ENCODE measurements around the gene CARNS1.

CARNS1 gene

DNA sequence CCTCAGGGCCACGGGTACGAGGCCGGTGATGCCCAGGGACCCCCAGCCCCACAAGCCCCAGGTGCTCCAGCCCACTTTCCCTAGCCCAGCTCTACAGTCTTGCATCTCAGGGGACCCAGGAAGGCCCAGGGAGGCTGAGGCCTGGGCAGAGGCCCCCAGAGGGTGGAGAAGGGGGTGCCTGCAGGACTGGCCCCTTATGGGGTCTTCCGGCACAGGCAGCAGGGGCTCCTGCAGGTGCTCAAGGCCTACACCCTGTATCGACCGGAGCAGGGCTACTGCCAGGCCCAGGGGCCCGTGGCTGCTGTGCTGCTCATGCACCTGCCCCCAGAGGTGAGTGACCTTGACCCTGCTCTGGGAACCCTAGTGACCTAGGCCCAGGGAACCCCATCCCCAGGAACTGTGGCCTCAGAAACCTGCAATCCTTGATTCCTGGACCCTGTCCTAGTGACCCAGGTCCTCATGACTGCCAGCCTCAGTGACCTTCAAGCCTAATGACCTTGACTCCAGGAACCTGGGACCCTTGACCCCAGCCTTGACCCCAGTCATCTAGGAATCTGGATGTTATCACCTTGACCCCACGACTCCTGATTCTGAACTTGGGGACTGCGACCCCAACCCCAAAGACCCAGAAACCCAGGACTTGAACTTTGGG is 9.7 kb upstream of the CARNS1 start:
- TF ChIP-seq, protein P1, sequence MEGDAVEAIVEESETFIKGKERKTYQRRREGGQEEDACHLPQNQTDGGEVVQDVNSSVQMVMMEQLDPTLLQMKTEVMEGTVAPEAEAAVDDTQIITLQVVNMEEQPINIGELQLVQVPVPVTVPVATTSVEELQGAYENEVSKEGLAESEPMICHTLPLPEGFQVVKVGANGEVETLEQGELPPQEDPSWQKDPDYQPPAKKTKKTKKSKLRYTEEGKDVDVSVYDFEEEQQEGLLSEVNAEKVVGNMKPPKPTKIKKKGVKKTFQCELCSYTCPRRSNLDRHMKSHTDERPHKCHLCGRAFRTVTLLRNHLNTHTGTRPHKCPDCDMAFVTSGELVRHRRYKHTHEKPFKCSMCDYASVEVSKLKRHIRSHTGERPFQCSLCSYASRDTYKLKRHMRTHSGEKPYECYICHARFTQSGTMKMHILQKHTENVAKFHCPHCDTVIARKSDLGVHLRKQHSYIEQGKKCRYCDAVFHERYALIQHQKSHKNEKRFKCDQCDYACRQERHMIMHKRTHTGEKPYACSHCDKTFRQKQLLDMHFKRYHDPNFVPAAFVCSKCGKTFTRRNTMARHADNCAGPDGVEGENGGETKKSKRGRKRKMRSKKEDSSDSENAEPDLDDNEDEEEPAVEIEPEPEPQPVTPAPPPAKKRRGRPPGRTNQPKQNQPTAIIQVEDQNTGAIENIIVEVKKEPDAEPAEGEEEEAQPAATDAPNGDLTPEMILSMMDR (conservative IDR thresholded peaks at IDR 0.05): no peak
- TF ChIP-seq ZFX (IDR thresholded peaks at IDR 0.05): no peak
- H3K27ac ChIP-seq: no peak overlapping the region

DNA sequence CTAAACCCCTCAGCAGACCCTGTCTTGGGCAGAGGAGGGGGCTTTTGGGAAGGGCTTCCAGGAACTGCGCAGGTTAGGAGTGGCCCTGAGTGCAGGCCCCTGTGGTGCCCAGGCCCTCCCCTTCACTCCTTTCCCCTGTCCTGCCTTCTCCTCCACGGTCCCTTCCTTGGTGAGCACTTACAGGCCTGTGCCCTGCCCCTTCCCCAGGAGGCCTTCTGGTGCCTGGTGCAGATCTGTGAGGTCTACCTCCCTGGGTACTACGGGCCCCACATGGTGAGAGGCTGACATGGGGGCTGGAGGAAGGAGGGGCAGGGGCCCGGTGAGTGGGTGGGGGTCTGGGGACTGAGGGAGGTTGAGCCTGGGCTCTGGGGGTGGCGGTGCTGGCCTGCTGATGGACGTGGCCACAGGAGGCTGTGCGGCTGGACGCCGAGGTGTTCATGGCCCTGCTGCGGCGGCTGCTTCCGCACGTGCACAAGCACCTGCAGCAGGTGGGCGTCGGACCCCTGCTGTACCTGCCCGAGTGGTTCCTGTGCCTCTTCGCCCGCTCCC is 9.0 kb upstream of the CARNS1 start:
- no peak overlapping the region for H3K27ac ChIP-seq

DNA sequence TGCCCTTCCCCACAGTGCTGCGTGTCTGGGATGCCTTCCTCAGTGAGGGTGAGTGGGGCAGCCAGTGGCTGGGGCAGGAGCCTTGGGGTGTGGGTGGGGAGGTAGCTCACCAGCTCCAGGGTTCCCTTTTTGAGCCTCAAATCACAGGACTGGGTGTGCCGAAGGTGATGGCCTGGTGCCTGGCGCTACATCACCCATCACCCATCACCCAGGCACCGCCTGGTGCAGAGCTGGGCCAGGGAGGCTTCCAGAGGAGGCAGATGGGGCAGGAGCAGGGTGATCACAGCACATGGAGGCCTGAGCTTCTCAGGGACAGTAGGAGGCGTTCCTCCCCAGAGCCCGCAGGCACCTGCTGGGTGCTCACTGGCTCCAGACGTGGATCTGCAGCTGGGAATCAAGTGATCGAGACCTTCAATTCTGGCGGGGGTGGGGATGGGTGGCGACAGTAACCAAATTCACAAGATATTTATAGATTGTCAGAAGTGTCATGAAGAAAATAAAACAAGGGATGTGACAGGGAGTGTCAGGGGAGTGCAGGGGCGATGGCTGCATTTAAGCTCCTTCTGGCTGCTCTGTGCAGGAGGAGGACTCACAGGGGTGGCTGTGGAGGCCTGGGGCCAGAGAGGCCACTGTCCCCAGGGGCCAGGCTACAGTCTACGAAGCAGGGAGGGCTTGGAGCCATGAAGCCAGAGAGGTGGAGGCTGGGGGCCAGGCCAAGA is 8.3 kb upstream of the CARNS1 start:
- TF ChIP-seq ZFX (IDR thresholded peaks at IDR 0.05): no peak
- TF ChIP-seq, protein P1 (conservative IDR thresholded peaks at IDR 0.05): no peak
- H3K27ac ChIP-seq: no peak overlapping the region

More for the DNA sequence above, 9.0 kb upstream of the CARNS1 start:
- TF ChIP-seq, protein P1 (conservative IDR thresholded peaks at IDR 0.05): no peak
- no peak for TF ChIP-seq ZFX (IDR thresholded peaks at IDR 0.05)

DNA sequence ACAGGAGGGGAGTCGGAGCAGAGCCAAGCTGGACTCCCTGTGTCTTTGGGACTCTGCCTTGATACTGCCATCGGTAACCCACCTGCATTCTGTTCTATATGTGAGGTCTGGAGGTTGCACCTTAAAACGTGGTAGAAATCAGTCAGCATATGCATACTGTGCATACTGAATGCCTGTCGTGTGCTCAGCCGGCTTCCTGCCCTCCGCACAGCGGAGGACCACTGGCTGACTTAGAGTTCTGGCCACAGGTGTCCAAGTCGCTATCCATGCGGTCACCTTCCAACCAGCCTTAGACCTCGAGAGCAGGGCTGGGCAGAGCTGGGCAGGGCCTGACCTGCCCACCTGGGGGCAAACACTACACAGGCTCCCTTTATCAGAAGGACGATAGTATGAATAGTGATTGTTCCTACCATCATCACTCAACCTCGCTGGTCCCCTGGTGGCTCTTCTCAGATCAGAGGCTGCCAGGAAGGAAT is 7.8 kb upstream of the CARNS1 start:
- no peak overlapping the region for H3K27ac ChIP-seq

DNA sequence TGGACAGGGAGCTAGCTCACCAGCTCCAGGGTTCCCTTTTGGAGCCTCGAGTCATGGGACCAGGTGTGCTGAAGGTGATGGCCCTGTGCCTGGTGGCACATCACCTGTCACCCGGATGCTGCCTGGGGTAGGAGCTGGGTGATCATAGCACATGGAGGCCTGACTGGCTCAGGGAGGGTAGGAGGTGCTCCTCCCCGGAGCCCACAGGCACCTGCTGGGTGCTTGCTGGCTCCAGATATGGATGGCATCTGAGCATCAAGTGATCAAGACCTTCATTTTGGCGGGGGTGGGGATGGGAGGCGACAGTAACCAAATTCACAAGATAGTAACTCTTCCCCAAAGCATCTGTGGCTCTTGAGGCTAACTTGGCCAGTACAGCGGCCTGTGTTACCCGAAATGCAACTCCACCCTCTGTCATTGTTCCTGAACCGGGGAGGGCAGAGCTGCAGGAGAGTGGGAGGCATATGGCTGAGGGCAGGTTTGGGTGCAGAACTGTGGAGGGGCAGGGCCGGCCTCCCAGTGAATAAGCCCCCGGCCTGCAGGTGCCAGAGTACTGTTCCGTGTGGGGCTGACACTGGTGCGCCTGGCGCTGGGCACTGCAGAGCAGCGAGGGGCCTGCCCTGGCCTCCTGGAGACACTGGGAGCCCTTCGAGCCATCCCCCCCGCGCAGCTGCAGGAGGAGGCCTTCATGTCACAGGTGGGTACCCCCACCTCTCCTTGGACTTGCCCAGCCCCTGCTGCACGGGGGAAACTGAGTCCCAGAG is 6.9 kb upstream of the CARNS1 start:
- no peak for TF ChIP-seq ZFX (IDR thresholded peaks at IDR 0.05)
- TF ChIP-seq, protein P1 (conservative IDR thresholded peaks at IDR 0.05): no peak
- H3K27ac ChIP-seq: no peak overlapping the region

More for the DNA sequence above, 7.8 kb upstream of the CARNS1 start:
- TF ChIP-seq ZFX (IDR thresholded peaks at IDR 0.05): no peak
- TF ChIP-seq, protein P1 (conservative IDR thresholded peaks at IDR 0.05): no peak

DNA sequence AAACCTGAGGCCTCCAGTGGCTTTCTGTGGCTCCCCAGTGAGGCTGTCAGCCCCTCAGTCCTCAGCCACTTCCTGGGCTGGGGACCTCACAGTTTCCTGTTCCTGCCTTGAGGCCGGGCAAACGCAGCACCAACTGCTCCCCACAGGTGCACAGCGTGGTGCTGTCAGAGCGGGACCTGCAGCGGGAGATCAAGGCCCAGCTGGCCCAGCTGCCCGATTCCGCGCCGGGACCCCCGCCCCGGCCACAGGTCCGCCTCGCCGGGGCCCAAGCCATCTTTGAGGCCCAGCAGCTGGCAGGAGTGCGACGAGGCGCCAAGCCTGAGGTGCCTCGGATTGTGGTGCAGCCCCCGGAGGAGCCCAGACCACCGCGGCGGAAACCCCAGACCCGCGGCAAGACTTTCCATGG is 6.2 kb upstream of the CARNS1 start:
- H3K27ac ChIP-seq: no peak overlapping the region
- TF ChIP-seq, protein P1 (conservative IDR thresholded peaks at IDR 0.05): no peak
- TF ChIP-seq ZFX (IDR thresholded peaks at IDR 0.05): no peak
